ENCODE measurements around the gene CTNNBL1. TPM values are rescaled to one million over a fixed set of nuclear protein-coding genes. Genes with fewer than 3 reads are reported as not detected.
A peak's percentile ranks its signal among the peaks of the same experiment; 100 is the strongest.

Gene CTNNBL1
- total RNA-seq, 4 donors from 2014 or later = 40.4 to 54.3 (median 44.7) TPM

- DNase-seq (ENCODE audit: extremely low spot score) = no peak
- TF ChIP-seq POLR2AphosphoS5 (IDR thresholded peaks at IDR 0.05) (peak in 1 of 2 donors; percentile 59), CTCF (IDR thresholded peaks at IDR 0.05) (no peak)
- Histone ChIP-seq H3K36me3 (no peaks in the 10 kb centered on the region), H3K4me3 (no peak overlapping the region), H3K4me1 (peaks cover under 1 to 70% (median 63%) of the 10 kb centered on the region in 4 donors), H3K27me3 (peaks cover 0 to 33% (median 1%) of the 10 kb centered on the region in 4 donors), H3K27ac (replicated peaks in 1 of 4) (no peak overlapping the region), H3K9me3 (no peaks in the 10 kb centered on the region)
- 38% methylated on average over 15 of the region's 17 CpGs for WGBS
- intact Hi-C loops (cut with DNase I) = no loop called here
Observed at GRCh38 chr20:37907677-37908401, 214.0 kb downstream of the CTNNBL1 start.

- no peak for TF ChIP-seq POLR2A (IDR thresholded peaks at IDR 0.05; ENCODE audit: low read depth)
- Histone ChIP-seq H3K27me3 (peaks cover 0 to 39% (median 0%) of the 10 kb centered on the region in 4 donors), H3K9me3 (no peaks in the 10 kb centered on the region), H3K4me1 (peaks cover 15 to 67% (median 62%) of the 10 kb centered on the region in 4 donors), H3K4me3 (no peak overlapping the region), H3K36me3 (no peaks in the 10 kb centered on the region), H3K27ac (replicated peaks in 1 of 4) (no peak overlapping the region)
- DNase-seq (ENCODE audit: extremely low spot score) = no peak
- intact Hi-C loops (cut with DNase I) = no loop called here
- WGBS = 50% methylated on average over 9 of the region's 9 CpGs
Observed at GRCh38 chr20:37911261-37911660, 217.4 kb downstream of the CTNNBL1 start.

GRCh38 chr20:37911838-37912281 is 218.0 kb downstream of the CTNNBL1 start:
- Histone ChIP-seq H3K4me1 (peaks cover 15 to 63% (median 60%) of the 10 kb centered on the region in 4 donors), H3K4me3 (no peak overlapping the region), H3K9me3 (no peaks in the 10 kb centered on the region), H3K36me3 (no peaks in the 10 kb centered on the region), H3K27ac (replicated peaks in 1 of 4) (no peak overlapping the region), H3K27me3 (peaks cover 0 to 42% (median 0%) of the 10 kb centered on the region in 4 donors)
- TF ChIP-seq POLR2AphosphoS5 (IDR thresholded peaks at IDR 0.05) (peak; percentile 7 to 50), EP300 (IDR thresholded peaks at IDR 0.05) (no peak)
- intact Hi-C loops (cut with DNase I) = no loop called here
- no peak for DNase-seq (ENCODE audit: extremely low spot score)
- 22% methylated on average over 9 of the region's 11 CpGs for WGBS

- 70% methylated on average over 6 of the region's 6 CpGs for WGBS
- Histone ChIP-seq H3K4me3 (no peak overlapping the region), H3K9me3 (no peaks in the 10 kb centered on the region), H3K36me3 (no peaks in the 10 kb centered on the region), H3K27ac (replicated peaks in 1 of 4) (no peak overlapping the region), H3K4me1 (peaks cover 15 to 53% (median 49%) of the 10 kb centered on the region in 4 donors), H3K27me3 (peaks cover 0 to 42% (median 0%) of the 10 kb centered on the region in 4 donors)
- no peak for TF ChIP-seq CTCF (IDR thresholded peaks at IDR 0.05)
- no peak for TF ChIP-seq POLR2AphosphoS5 (IDR thresholded peaks at IDR 0.05)
- TF ChIP-seq POLR2A (IDR thresholded peaks at IDR 0.05; ENCODE audit: low read depth) = no peak
- no peak for TF ChIP-seq EP300 (IDR thresholded peaks at IDR 0.05)
- no peak for DNase-seq (ENCODE audit: extremely low spot score)
- intact Hi-C loops (cut with DNase I) = no loop called here
Observed at GRCh38 chr20:37912874-37913273, 219.0 kb downstream of the CTNNBL1 start.

GRCh38 chr20:37913567-37914366 is 219.9 kb downstream of the CTNNBL1 start:
- H3K27me3 ChIP-seq = peaks cover 0 to 42% (median 0%) of the 10 kb centered on the region in 4 donors
- no peak for DNase-seq (ENCODE audit: extremely low spot score)

More at GRCh38 chr20:37913567-37914366, 219.9 kb downstream of the CTNNBL1 start:
- no peak overlapping the region for H3K27ac ChIP-seq (replicated peaks in 1 of 4)
- H3K4me3 ChIP-seq = no peak overlapping the region
- no peaks in the 10 kb centered on the region for H3K36me3 ChIP-seq
- 63% methylated on average over 19 of the region's 19 CpGs for WGBS
- H3K9me3 ChIP-seq = no peaks in the 10 kb centered on the region
- H3K4me1 ChIP-seq = peaks cover 15 to 48% (median 45%) of the 10 kb centered on the region in 4 donors
- intact Hi-C loops (cut with DNase I) = no loop called here
- TF ChIP-seq CTCF (IDR thresholded peaks at IDR 0.05) (no peak), POLR2AphosphoS5 (IDR thresholded peaks at IDR 0.05) (no peak), POLR2A (IDR thresholded peaks at IDR 0.05; ENCODE audit: low read depth) (no peak), EP300 (IDR thresholded peaks at IDR 0.05) (no peak)

Data from esophagus muscularis mucosa (tissue), 4 donors.